ENCODE results near the gene NKX2-4. TPM values are rescaled to one million over a fixed set of nuclear protein-coding genes. Genes with fewer than 3 reads are reported as not detected.

Gene NKX2-4
- total RNA-seq, 1 experiment from 2014 or later = 1.1 TPM

GRCh38 chr20:21360705-21361104 lies 36.6 kb downstream of the NKX2-4 start:
- DNase-seq (ENCODE audit: low spot score) = peak; percentile 23

GRCh38 chr20:21358737-21359136 lies 38.6 kb downstream of the NKX2-4 start:
- DNase-seq (ENCODE audit: low spot score) = no peak

- no peak for DNase-seq (ENCODE audit: low spot score)
These were observed 39.5 kb downstream of the NKX2-4 start for GRCh38 chr20:21357844-21358243.

GRCh38 chr20:21356386-21356785 lies 40.9 kb downstream of the NKX2-4 start:
- DNase-seq (ENCODE audit: low spot score) = no peak

- DNase-seq (ENCODE audit: low spot score) = no peak
These were observed 41.3 kb downstream of the NKX2-4 start for GRCh38 chr20:21355981-21356380.

- DNase-seq (ENCODE audit: low spot score) = no peak
These were observed 44.1 kb downstream of the NKX2-4 start for GRCh38 chr20:21353236-21353635.

- no peak for DNase-seq (ENCODE audit: low spot score)
These were observed 44.6 kb downstream of the NKX2-4 start for GRCh38 chr20:21352703-21353102.

Other genes starting within 250 kb of the NKX2-4 start
- 95.4 and 111 TPM in 2 replicates for gene XRN2, start 94.2 kb downstream of the NKX2-4 start, total RNA-seq (2014; rRNA removed; shearing (Covaris generic))
- 0.56 and 1.2 TPM in 2 replicates for gene NKX2-2, start 116.5 kb upstream of the NKX2-4 start, total RNA-seq (2014; rRNA removed; shearing (Covaris generic))

All from H4 (cell line).